H9 (cell line): ENCODE data around the gene ISX. TPM values are rescaled to one million over a fixed set of nuclear protein-coding genes. Genes with fewer than 3 reads are reported as not detected.

ENCODE experiments used
- DNase-seq: peaks from one replicate; pipeline ENCODE4 v3.0.0-alpha.2; 2017
- H2AFZ ChIP-seq: one replicate; pipeline ENCODE4 v1.6.1; 2013; ENCODE audit warnings: mild to moderate bottlenecking, low read length, control low read depth, moderate library complexity
- H2AK5ac ChIP-seq: 2 replicates; pipeline ENCODE4 v1.6.1; 2013; ENCODE audit warnings: low read length, control low read depth, mixed read lengths; ENCODE audit not compliant: insufficient read length
- H2BK120ac ChIP-seq: one replicate; pipeline ENCODE4 v1.6.1; 2013; ENCODE audit warnings: low read depth, mild to moderate bottlenecking, low read length, control low read depth, inconsistent platforms; ENCODE audit not compliant: poor library complexity, severe bottlenecking
- H2BK12ac ChIP-seq: 2 replicates; pipeline ENCODE4 v1.6.1; 2013; ENCODE audit warnings: low read length, control low read depth, mixed read lengths, low read depth; ENCODE audit not compliant: insufficient read length
- H2BK15ac ChIP-seq: 2 replicates; pipeline ENCODE4 v1.6.1; 2013; ENCODE audit warnings: low read depth, low read length, control low read depth
- H2BK20ac ChIP-seq: one replicate; pipeline ENCODE4 v1.6.1; 2013; ENCODE audit warnings: low read depth, mild to moderate bottlenecking, low read length, control low read depth, inconsistent platforms; ENCODE audit not compliant: poor library complexity, severe bottlenecking
- H2BK5ac ChIP-seq: 2 replicates; pipeline ENCODE4 v1.6.1; 2013; ENCODE audit warnings: low read length, control low read depth, mixed read lengths; ENCODE audit not compliant: insufficient read length
- H3K14ac ChIP-seq: 2 replicates; pipeline ENCODE4 v1.6.1; 2013; ENCODE audit warnings: low read length, control low read depth; ENCODE audit not compliant: insufficient read depth
- H3K18ac ChIP-seq: 2 replicates; pipeline ENCODE4 v1.6.1; 2013; ENCODE audit warnings: low read depth, mild to moderate bottlenecking, mixed read lengths, low read length, control low read depth; ENCODE audit not compliant: insufficient read length
- H3K23ac ChIP-seq: 2 replicates; pipeline ENCODE4 v1.6.1; 2013; ENCODE audit warnings: low read length, control low read depth, mixed read lengths, low read depth; ENCODE audit not compliant: insufficient read length
- H3K23me2 ChIP-seq: 2 replicates; pipeline ENCODE4 v1.6.1; 2013; ENCODE audit warnings: low read depth, mild to moderate bottlenecking, mixed read lengths, low read length, control low read depth; ENCODE audit not compliant: insufficient read length, poor library complexity, severe bottlenecking
- H3K27ac ChIP-seq: 2 replicates; pipeline ENCODE4 v1.5.1; 2013; ENCODE audit warnings: low read length, control low read depth, mixed read lengths, low read depth; ENCODE audit not compliant: insufficient read length
- H3K27me3 ChIP-seq: 2 replicates; pipeline ENCODE4 v1.6.1; 2013; ENCODE audit warnings: low read length, control low read depth, inconsistent platforms; ENCODE audit not compliant: insufficient read depth
- H3K4ac ChIP-seq: 2 replicates; pipeline ENCODE4 v1.6.1; 2013; ENCODE audit warnings: low read depth, mild to moderate bottlenecking, control low read depth, inconsistent platforms, low read length, moderate library complexity
- H3K4me1 ChIP-seq: 2 replicates; pipeline ENCODE4 v1.6.1; 2013; ENCODE audit warnings: low read length, control low read depth, inconsistent platforms; ENCODE audit not compliant: insufficient read depth
- H3K4me2 ChIP-seq: 2 replicates; pipeline ENCODE4 v1.6.1; 2013; ENCODE audit warnings: low read length, control low read depth, mixed read lengths; ENCODE audit not compliant: insufficient read length, insufficient read depth
- H3K56ac ChIP-seq: 2 replicates; pipeline ENCODE4 v1.6.1; 2013; ENCODE audit warnings: low read depth, mild to moderate bottlenecking, mixed read lengths, low read length, control low read depth; ENCODE audit not compliant: insufficient read length
- H3K79me1 ChIP-seq: 2 replicates; pipeline ENCODE4 v1.6.1; 2013; ENCODE audit warnings: low read depth, mild to moderate bottlenecking, moderate library complexity, low read length, control low read depth, inconsistent platforms; ENCODE audit not compliant: insufficient read depth, poor library complexity, severe bottlenecking
- H3K79me2 ChIP-seq: 2 replicates; pipeline ENCODE4 v1.6.1; 2013; ENCODE audit warnings: low read length, control low read depth, inconsistent platforms; ENCODE audit not compliant: insufficient read depth
- H3K9ac ChIP-seq: 2 replicates; pipeline ENCODE4 v1.6.1; 2013; ENCODE audit warnings: low read length, control low read depth, mixed read lengths; ENCODE audit not compliant: insufficient read length; ENCODE audit errors: extremely low read depth
- H3K9me3 ChIP-seq: one replicate; pipeline ENCODE4 v1.6.1; 2013; ENCODE audit warnings: low read depth, low read length, inconsistent platforms; ENCODE audit not compliant: control insufficient read depth
- H3T11ph ChIP-seq: one replicate; pipeline ENCODE4 v1.6.1; 2013; ENCODE audit warnings: mild to moderate bottlenecking, low read length, control low read depth, inconsistent platforms
- H4K20me1 ChIP-seq: one replicate; pipeline ENCODE4 v1.6.1; 2013; ENCODE audit not compliant: control insufficient read depth, insufficient read length, insufficient read depth
- H4K5ac ChIP-seq: 2 replicates; pipeline ENCODE4 v1.6.1; 2013; ENCODE audit warnings: low read depth, mild to moderate bottlenecking, mixed read lengths, low read length, control low read depth; ENCODE audit not compliant: insufficient read length
- H4K8ac ChIP-seq: replicated peaks from 2 replicates; pipeline ENCODE4 v1.6.1; 2013; ENCODE audit warnings: low read length, control low read depth, mixed read lengths, low read depth; ENCODE audit not compliant: insufficient read length
- H4K91ac ChIP-seq: 2 replicates; pipeline ENCODE4 v1.6.1; 2013; ENCODE audit warnings: low read depth, mild to moderate bottlenecking, moderate library complexity, mixed read lengths, low read length, control low read depth; ENCODE audit not compliant: insufficient read length
- H3K27ac Mint-ChIP-seq, 3 experiments: 2 replicates in 2 of 3; 3 replicates in 1 of 3; pipeline ENCODE4 v1.8.0; 2020 to 2021; ENCODE audit warnings: mixed read lengths in 3 of 3, mild to moderate bottlenecking in 1 of 3, moderate library complexity in 1 of 3
- H3K27me3 Mint-ChIP-seq: 2 replicates; pipeline ENCODE4 v1.8.0; 2021; ENCODE audit warnings: low read depth, mild to moderate bottlenecking, moderate library complexity, mixed read lengths
- H3K36me3 Mint-ChIP-seq, 3 experiments: 2 replicates in 2 of 3; 3 replicates in 1 of 3; pipeline ENCODE4 v1.8.0; 2020 to 2021; ENCODE audit warnings: low read depth in 3 of 3, mixed read lengths in 3 of 3; ENCODE audit not compliant: insufficient read depth in 1 of 3
- H3K4me1 Mint-ChIP-seq, 2 experiments: 2 replicates each; pipeline ENCODE4 v1.8.0; 2020; ENCODE audit warnings: mixed read lengths in 2 of 2
- H3K4me3 Mint-ChIP-seq, 2 experiments: 2 replicates in 1 of 2; 3 replicates in 1 of 2; pipeline ENCODE4 v1.8.0; 2020 to 2021; ENCODE audit warnings: mild to moderate bottlenecking in 2 of 2, mixed read lengths in 2 of 2, moderate library complexity in 1 of 2
- H3K9me3 Mint-ChIP-seq, 2 experiments: 2 replicates in 1 of 2; 3 replicates in 1 of 2; pipeline ENCODE4 v1.8.0; 2020; ENCODE audit warnings: mild to moderate bottlenecking in 2 of 2, mixed read lengths in 2 of 2, moderate library complexity in 1 of 2
- CTCF ChIP-seq: fragments of 200-600 bp; sonication (generic); conservative IDR thresholded peaks from 3 replicates; pipeline ENCODE4 v1.8.0; 2021; ENCODE audit warnings: antibody characterized with exemption, mild to moderate bottlenecking
- whole genome bisulfite sequencing: extraction: QIAGEN DNeasy Blood & Tissue Kit; methylation state at CpG from one replicate; pipeline ENCODE4 v1.1.7; 2013; ENCODE audit warnings: missing lambda C conversion rate, low lambda C conversion rate, mixed read lengths; ENCODE audit not compliant: insufficient read length; ENCODE audit errors: extremely low coverage; 5-methylcytosine and 5-hydroxymethylcytosine counted together
- total RNA-seq: library from RNA; stranded (reverse); gene quantifications from 2 replicates; pipeline ENCODE4 v1.2.1, GENCODE V29; 2021

Gene ISX
- total RNA-seq, 1 experiment from 2014 or later, result not detected

GRCh38 chr22:35051013-35051535, 14.9 kb upstream of the ISX start:
- H2AFZ ChIP-seq, result no peak overlapping the region
- no peak overlapping the region for H2AK5ac ChIP-seq
- no peak overlapping the region for H4K5ac ChIP-seq
- H3K27ac ChIP-seq, result no peak overlapping the region
- no peak overlapping the region for H3K18ac ChIP-seq
- H4K91ac ChIP-seq, result no peak overlapping the region
- no peaks in the 10 kb centered on the region for H3K79me1 ChIP-seq
- no peak overlapping the region for H3K9ac ChIP-seq
- no peak overlapping the region for H3K23ac ChIP-seq
- H3K9me3 Mint-ChIP-seq, result peaks cover 12 to 17% of the 10 kb centered on the region in 2 experiments
- no peak overlapping the region for H2BK5ac ChIP-seq
- H2BK12ac ChIP-seq, result no peak overlapping the region
- H3T11ph ChIP-seq, result no peak overlapping the region
- no peak overlapping the region for H3K56ac ChIP-seq
- H3K79me2 ChIP-seq, result no peaks in the 10 kb centered on the region
- H3K4me3 Mint-ChIP-seq, result no peak overlapping the region
- no peak overlapping the region for H3K14ac ChIP-seq
- no peak overlapping the region for H3K27ac Mint-ChIP-seq
- no peaks in the 10 kb centered on the region for H4K20me1 ChIP-seq
- H3K4me1 Mint-ChIP-seq, result peaks cover 7 to 12% of the 10 kb centered on the region in 2 experiments
- peaks cover 2% of the 10 kb centered on the region; the same call in 1 of the 2 replicates for H3K4me1 ChIP-seq
- peak; percentile 8 for DNase-seq
- H3K4ac ChIP-seq, result no peak overlapping the region
- no peaks in the 10 kb centered on the region for H3K23me2 ChIP-seq
- no peak overlapping the region for H2BK15ac ChIP-seq
- H3K27me3 Mint-ChIP-seq, result peaks cover 13% of the 10 kb centered on the region
- TF ChIP-seq CTCF, result no peak
- no peak overlapping the region for H2BK20ac ChIP-seq
- no peaks in the 10 kb centered on the region for H3K9me3 ChIP-seq
- H3K36me3 Mint-ChIP-seq, result peaks cover 0 to 16% (median 11%) of the 10 kb centered on the region in 3 experiments; a peak in 5 of 7 replicates
- no CpG with 5 or more reads among the region's 6 CpGs for WGBS
- H4K8ac ChIP-seq, result no peak overlapping the region
- no peak overlapping the region for H3K4me2 ChIP-seq
- H3K27me3 ChIP-seq, result no peaks in the 10 kb centered on the region
- H2BK120ac ChIP-seq, result no peak overlapping the region
